A549 treated with Mapracorat at 1 μM for 4 hours (cell line): ENCODE results near the gene KRTAP13-2. TPM values are rescaled to one million over a fixed set of nuclear protein-coding genes. Genes with fewer than 3 reads are reported as not detected.

Source experiments
- total RNA-seq: library from RNA; stranded (reverse); fragments of 200-300 nt; extraction: Qiagen RNA extraction; gene quantifications from 5 replicates; pipeline ENCODE4 v1.2.3, GENCODE V29; 2022

Gene KRTAP13-2
- total RNA-seq = not detected in 5 replicates

DNA sequence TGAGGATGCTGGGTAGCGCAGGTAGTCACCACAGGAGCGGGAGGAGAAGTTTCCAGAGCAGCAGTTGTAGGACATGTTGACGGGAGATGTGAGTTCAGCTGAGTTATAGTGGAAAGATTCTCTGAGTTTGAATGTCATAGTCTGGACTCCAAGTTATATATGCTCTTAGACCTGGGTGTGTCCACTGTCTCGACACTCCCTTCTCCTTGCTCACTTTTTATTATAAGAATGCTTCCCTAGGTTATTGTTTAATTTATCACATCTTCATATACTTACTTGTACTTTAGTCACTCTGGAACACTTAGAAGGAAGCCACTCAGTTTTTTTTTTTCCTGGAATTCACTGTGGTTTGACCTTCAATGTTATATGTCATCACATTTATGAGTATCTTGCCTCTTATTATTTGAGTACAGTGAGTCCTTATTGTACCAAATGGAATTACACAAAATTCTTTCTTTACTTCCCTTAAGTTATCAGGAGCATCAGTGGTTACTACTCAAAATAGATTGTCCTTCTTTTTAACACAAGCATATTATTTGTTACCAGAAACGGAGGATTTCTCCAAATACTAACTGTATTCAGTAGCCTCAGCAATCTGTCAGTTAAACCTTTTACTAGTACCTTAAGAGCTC lies at the start of gene KRTAP13-2:
Gene KRTAP13-2 (minus strand): TSS at position 133 of the 632 bp plus-strand sequence. CDS start 58 bp downstream, at position 75.

DNA sequence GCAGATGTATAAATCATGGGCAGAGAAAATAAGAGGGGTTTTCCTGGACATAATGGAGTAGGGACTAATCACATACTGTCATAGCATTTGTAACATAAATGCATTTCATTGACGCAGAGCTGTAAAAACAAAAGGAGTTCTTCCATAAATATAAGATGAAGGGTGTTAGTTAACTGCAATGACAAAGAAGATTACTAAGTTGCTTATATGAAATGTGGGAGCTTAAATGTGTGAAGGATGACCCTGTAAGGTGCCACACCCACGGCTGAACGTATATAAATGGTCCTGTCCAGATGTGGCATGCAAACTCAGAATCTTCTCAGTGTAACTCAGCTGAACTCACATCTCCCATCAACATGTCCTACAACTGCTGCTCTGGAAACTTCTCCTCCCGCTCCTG lies 23.7 kb upstream of the KRTAP13-2 start, which contains the start of gene KRTAP13-1:
Gene KRTAP13-1 (plus strand): TSS at position 301 of the 400 bp plus-strand sequence. CDS start 56 bp downstream, at position 357.

DNA sequence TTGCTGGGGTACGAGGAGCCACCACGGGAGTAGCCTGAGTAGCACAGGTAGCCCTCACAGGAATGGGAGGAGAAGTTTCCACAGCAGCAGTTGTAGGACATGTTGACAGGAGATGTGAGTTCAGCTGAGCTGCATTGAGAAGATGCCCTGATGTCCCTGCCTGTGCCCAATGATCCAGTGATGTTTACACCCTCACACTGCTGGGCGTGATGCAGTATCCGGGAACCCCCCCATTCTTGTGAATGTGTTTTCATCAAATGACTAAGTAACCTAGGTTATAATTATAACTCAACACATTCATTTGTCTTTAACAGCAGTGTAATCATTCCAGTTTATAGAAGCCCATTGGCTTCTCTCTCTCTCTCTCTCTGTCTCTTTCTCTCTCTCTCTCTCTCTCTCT lies 23.6 kb downstream of the KRTAP13-2 start, which contains the start of gene KRTAP23-1:
Gene KRTAP23-1 (minus strand): TSS at position 101 of the 400 bp plus-strand sequence. CDS start 0 bp downstream, at position 101.

DNA sequence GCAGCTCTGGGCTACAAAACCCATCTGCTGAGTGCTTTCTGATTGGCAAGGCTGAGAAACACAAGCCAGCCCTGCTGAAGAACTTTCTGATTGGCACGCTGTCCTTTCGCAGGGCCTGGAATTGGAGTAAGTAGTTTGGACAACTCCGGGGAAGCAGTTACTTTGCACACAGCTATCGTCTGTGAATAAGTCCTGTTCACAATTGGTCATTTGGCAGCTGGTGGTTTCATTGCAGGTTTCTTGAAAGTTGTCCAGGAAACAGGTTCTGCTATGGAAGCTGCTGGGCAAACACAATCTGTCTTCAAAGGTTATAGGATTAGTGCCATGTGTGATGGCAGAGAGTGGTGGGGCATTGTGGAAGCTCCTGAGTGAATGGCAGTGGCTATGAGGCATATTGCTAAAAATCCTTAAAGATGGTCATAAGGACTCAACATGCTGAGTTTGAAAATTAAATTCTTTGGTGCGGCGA lies 34.8 kb downstream of the KRTAP13-2 start, which contains the start of gene KRTAP27-1:
Gene KRTAP27-1 (minus strand): TSS at position 419 of the 469 bp plus-strand sequence. CDS start 26 bp downstream, at position 393.

Other genes with a start within 250 kb of the KRTAP13-2 start
- gene CLDN17, start 205.5 kb downstream of the KRTAP13-2 start, total RNA-seq = not detected in 5 replicates
- gene CLDN8, start 156.2 kb downstream of the KRTAP13-2 start, total RNA-seq = not detected in 5 replicates
- gene KRTAP24-1, start 89.3 kb downstream of the KRTAP13-2 start, total RNA-seq = not detected in 5 replicates
- not detected in 5 replicates for gene KRTAP25-1, start 82.8 kb downstream of the KRTAP13-2 start, total RNA-seq
- not detected in 5 replicates for gene KRTAP26-1, start 52.0 kb downstream of the KRTAP13-2 start, total RNA-seq
- gene KRTAP27-1, start 34.6 kb downstream of the KRTAP13-2 start, total RNA-seq = not detected in 5 replicates
- gene KRTAP23-1, start 23.7 kb downstream of the KRTAP13-2 start, total RNA-seq = not detected in 5 replicates
- not detected in 5 replicates for gene KRTAP13-1, start 23.8 kb upstream of the KRTAP13-2 start, total RNA-seq
- gene KRTAP13-3, start 53.7 kb upstream of the KRTAP13-2 start, total RNA-seq = not detected in 5 replicates
- not detected in 5 replicates for gene KRTAP13-4, start 57.9 kb upstream of the KRTAP13-2 start, total RNA-seq
- not detected in 5 replicates for gene KRTAP15-1, start 68.0 kb upstream of the KRTAP13-2 start, total RNA-seq
- gene KRTAP19-1, start 108.1 kb upstream of the KRTAP13-2 start, total RNA-seq = not detected in 5 replicates
- gene KRTAP19-2, start 115.2 kb upstream of the KRTAP13-2 start, total RNA-seq = not detected in 5 replicates
- gene KRTAP19-3, start 119.7 kb upstream of the KRTAP13-2 start, total RNA-seq = not detected in 5 replicates
- gene KRTAP19-4, start 124.9 kb upstream of the KRTAP13-2 start, total RNA-seq = not detected in 5 replicates
- gene KRTAP19-5, start 129.9 kb upstream of the KRTAP13-2 start, total RNA-seq = not detected in 5 replicates
- gene KRTAP19-6, start 169.6 kb upstream of the KRTAP13-2 start, total RNA-seq = not detected in 5 replicates
- gene KRTAP19-7, start 189.0 kb upstream of the KRTAP13-2 start, total RNA-seq = not detected in 5 replicates
- gene KRTAP22-2, start 218.1 kb upstream of the KRTAP13-2 start, total RNA-seq = not detected in 5 replicates
- not detected in 5 replicates for gene KRTAP6-3, start 220.2 kb upstream of the KRTAP13-2 start, total RNA-seq
- gene KRTAP6-2, start 226.6 kb upstream of the KRTAP13-2 start, total RNA-seq = not detected in 5 replicates
- not detected in 5 replicates for gene KRTAP22-1, start 228.8 kb upstream of the KRTAP13-2 start, total RNA-seq
- gene KRTAP6-1, start 241.7 kb upstream of the KRTAP13-2 start, total RNA-seq = not detected in 5 replicates
- gene KRTAP20-1, start 244.2 kb upstream of the KRTAP13-2 start, total RNA-seq = not detected in 5 replicates
- not detected in 5 replicates for gene KRTAP20-4, start 248.4 kb upstream of the KRTAP13-2 start, total RNA-seq